PC-9 (cell line): ENCODE results near the gene ZBTB7C.

Source experiments
- CTCF ChIP-seq: fragments of 200-600 bp; sonication (generic); conservative IDR thresholded peaks from 2 replicates; pipeline ENCODE4 v1.6.1; 2017; ENCODE audit warnings: mixed run types, antibody characterized with exemption, mild to moderate bottlenecking, moderate library complexity
- EZH2 ChIP-seq: fragments of 200-600 bp; sonication (generic); IDR thresholded peaks from 2 replicates; pipeline ENCODE4 v1.8.0; 2017; ENCODE audit warnings: antibody characterized with exemption, low read depth

GRCh38 chr18:48404716-48405507, 4.3 kb downstream of the ZBTB7C start:
- TF ChIP-seq CTCF (no peak), EZH2 (no peak)
